KOPT-K1 (cell line): ENCODE data around the gene UVRAG.

Source experiments
- H3K27ac ChIP-seq: fragments of 200-600 bp; sonication (generic); 2 replicates; pipeline ENCODE4 v1.5.1; 2016; ENCODE audit warnings: antibody characterized with exemption, mild to moderate bottlenecking, low read depth, low read length; ENCODE audit not compliant: poor library complexity, severe bottlenecking
- H3K36me3 ChIP-seq: fragments of 200-600 bp; sonication (generic); 2 replicates; pipeline ENCODE4 v1.5.1; 2017; ENCODE audit warnings: antibody characterized with exemption, mild to moderate bottlenecking, low read length, moderate library complexity; ENCODE audit not compliant: insufficient read depth
- H3K9me3 ChIP-seq: fragments of 200-600 bp; sonication (generic); 2 replicates; pipeline ENCODE4 v1.5.1; 2017; ENCODE audit warnings: antibody characterized with exemption, low read length, mild to moderate bottlenecking; ENCODE audit not compliant: insufficient read depth, poor library complexity, severe bottlenecking

Gene UVRAG

GRCh38 chr11:76169473-76169896, 354.5 kb downstream of the UVRAG start:
- H3K36me3 ChIP-seq, result no peaks in the 10 kb centered on the region
- H3K27ac ChIP-seq, result no peak overlapping the region
- H3K9me3 ChIP-seq, result no peaks in the 10 kb centered on the region

GRCh38 chr11:76170468-76170867, 355.5 kb downstream of the UVRAG start:
- no peaks in the 10 kb centered on the region for H3K9me3 ChIP-seq
- no peaks in the 10 kb centered on the region for H3K36me3 ChIP-seq

GRCh38 chr11:76172583-76172982, 357.6 kb downstream of the UVRAG start:
- Histone ChIP-seq H3K36me3 (no peaks in the 10 kb centered on the region), H3K9me3 (no peaks in the 10 kb centered on the region), H3K27ac (no peak overlapping the region)

More at GRCh38 chr11:76170468-76170867, 355.5 kb downstream of the UVRAG start:
- H3K27ac ChIP-seq, result no peak overlapping the region

- Histone ChIP-seq H3K36me3 (no peaks in the 10 kb centered on the region), H3K9me3 (no peaks in the 10 kb centered on the region), H3K27ac (no peak overlapping the region)
Measured at GRCh38 chr11:76173663-76174062, 358.7 kb downstream of the UVRAG start.

GRCh38 chr11:76174330-76174729, 359.3 kb downstream of the UVRAG start:
- no peak overlapping the region for H3K27ac ChIP-seq
- H3K9me3 ChIP-seq, result no peaks in the 10 kb centered on the region
- H3K36me3 ChIP-seq, result no peaks in the 10 kb centered on the region

- Histone ChIP-seq H3K36me3 (no peaks in the 10 kb centered on the region), H3K27ac (no peak overlapping the region), H3K9me3 (no peaks in the 10 kb centered on the region)
Measured at GRCh38 chr11:76175783-76176182, 360.8 kb downstream of the UVRAG start.

GRCh38 chr11:76176463-76176862, 361.5 kb downstream of the UVRAG start:
- Histone ChIP-seq H3K36me3 (no peaks in the 10 kb centered on the region), H3K27ac (no peak overlapping the region), H3K9me3 (no peaks in the 10 kb centered on the region)

GRCh38 chr11:76177250-76177686, 362.3 kb downstream of the UVRAG start:
- Histone ChIP-seq H3K36me3 (no peaks in the 10 kb centered on the region), H3K9me3 (no peaks in the 10 kb centered on the region), H3K27ac (no peak overlapping the region)

GRCh38 chr11:76179147-76179546, 364.1 kb downstream of the UVRAG start:
- H3K9me3 ChIP-seq, result no peaks in the 10 kb centered on the region
- H3K27ac ChIP-seq, result no peak overlapping the region
- no peaks in the 10 kb centered on the region for H3K36me3 ChIP-seq

- no peaks in the 10 kb centered on the region for H3K36me3 ChIP-seq
- H3K27ac ChIP-seq, result no peak overlapping the region
- no peaks in the 10 kb centered on the region for H3K9me3 ChIP-seq
Measured at GRCh38 chr11:76181371-76181770, 366.4 kb downstream of the UVRAG start.

- Histone ChIP-seq H3K36me3 (no peaks in the 10 kb centered on the region), H3K27ac (no peak overlapping the region), H3K9me3 (no peaks in the 10 kb centered on the region)
Measured at GRCh38 chr11:76184551-76184993, 369.6 kb downstream of the UVRAG start.

GRCh38 chr11:76185511-76185910, 370.5 kb downstream of the UVRAG start:
- Histone ChIP-seq H3K9me3 (no peaks in the 10 kb centered on the region), H3K36me3 (no peaks in the 10 kb centered on the region), H3K27ac (no peak overlapping the region)

- Histone ChIP-seq H3K27ac (no peak overlapping the region), H3K9me3 (no peaks in the 10 kb centered on the region), H3K36me3 (no peaks in the 10 kb centered on the region)
Measured at GRCh38 chr11:76185931-76186401, 371.0 kb downstream of the UVRAG start.

- no peaks in the 10 kb centered on the region for H3K36me3 ChIP-seq
- H3K27ac ChIP-seq, result no peak overlapping the region
Measured at GRCh38 chr11:76186776-76187279, 371.8 kb downstream of the UVRAG start.

GRCh38 chr11:76188873-76189272, 373.9 kb downstream of the UVRAG start:
- H3K27ac ChIP-seq, result no peak overlapping the region
- H3K9me3 ChIP-seq, result no peaks in the 10 kb centered on the region
- no peaks in the 10 kb centered on the region for H3K36me3 ChIP-seq

More at GRCh38 chr11:76186776-76187279, 371.8 kb downstream of the UVRAG start:
- H3K9me3 ChIP-seq, result no peaks in the 10 kb centered on the region

GRCh38 chr11:76189682-76190081, 374.7 kb downstream of the UVRAG start:
- Histone ChIP-seq H3K9me3 (no peaks in the 10 kb centered on the region), H3K27ac (no peak overlapping the region), H3K36me3 (no peaks in the 10 kb centered on the region)
